SK-N-SH treated with all-trans-retinoic acid at 6 μM for 48 hours (cell line): Measurements from ENCODE around the gene CALHM4.

ENCODE experiments used
- ATAC-seq: fragments of 200-7000 bp; cut with Tn5 transposase; 3 replicates; pipeline ENCODE4 v1.9.1; 2020; ENCODE audit warnings: mild to moderate bottlenecking, moderate library complexity
- ARNTL ChIP-seq: fragments of 450-650 bp; formaldehyde crosslinking; IDR thresholded peaks from 2 replicates; pipeline ENCODE4 v1.5.0; 2020; ENCODE audit warnings: low read depth, mild to moderate bottlenecking, moderate library complexity, borderline replicate concordance
- BACH2 ChIP-seq: fragments of 250-450 bp; sonication (Bioruptor Pico); IDR thresholded peaks from 2 replicates; pipeline ENCODE4 v1.9.0; 2021; ENCODE audit warnings: mild to moderate bottlenecking, borderline replicate concordance
- CSRNP3 ChIP-seq: fragments of 250-450 bp; sonication (Bioruptor Pico); IDR thresholded peaks from 2 replicates; pipeline ENCODE4 v1.5.1; 2021; ENCODE audit warnings: mild to moderate bottlenecking, moderate library complexity
- ESRRG ChIP-seq: fragments of 250-450 bp; sonication (Bioruptor Pico); IDR thresholded peaks from 2 replicates; pipeline ENCODE4 v1.6.1; 2021; ENCODE audit warnings: mild to moderate bottlenecking
- GLIS3 ChIP-seq: fragments of 250-450 bp; sonication (Bioruptor Pico); IDR thresholded peaks from 2 replicates; pipeline ENCODE4 v1.5.0; 2020; ENCODE audit warnings: mild to moderate bottlenecking, moderate library complexity
- RARB ChIP-seq: fragments of 250-450 bp; sonication (Bioruptor Pico); IDR thresholded peaks from 2 replicates; pipeline ENCODE4 v1.8.0; 2021; ENCODE audit warnings: mild to moderate bottlenecking, moderate library complexity
- SNAI2 ChIP-seq: fragments of 250-450 bp; sonication (Bioruptor Pico); IDR thresholded peaks from 2 replicates; pipeline ENCODE4 v1.5.0; 2020; ENCODE audit warnings: mild to moderate bottlenecking, moderate library complexity
- TCF4 ChIP-seq: fragments of 250-450 bp; sonication (Bioruptor Pico); IDR thresholded peaks from 2 replicates; pipeline ENCODE4 v1.8.0; 2021; ENCODE audit warnings: mild to moderate bottlenecking, moderate library complexity, borderline replicate concordance
- TOX ChIP-seq: fragments of 250-450 bp; sonication (Bioruptor Pico); IDR thresholded peaks from 2 replicates; pipeline ENCODE4 v1.8.0; 2021; ENCODE audit warnings: mild to moderate bottlenecking, moderate library complexity, borderline replicate concordance
- ZFP3 ChIP-seq: fragments of 250-450 bp; sonication (Bioruptor Pico); IDR thresholded peaks from 2 replicates; pipeline ENCODE4 v1.5.0; 2020; ENCODE audit warnings: mild to moderate bottlenecking, moderate library complexity
- ZFP30 ChIP-seq: fragments of 450-650 bp; formaldehyde crosslinking; IDR thresholded peaks from 2 replicates; pipeline ENCODE4 v1.5.0; 2022; ENCODE audit warnings: mild to moderate bottlenecking, moderate library complexity
- ZNF565 ChIP-seq: fragments of 450-650 bp; formaldehyde crosslinking; conservative IDR thresholded peaks from 2 replicates; pipeline ENCODE4 v1.5.0; 2020; ENCODE audit warnings: low read depth, mild to moderate bottlenecking, moderate library complexity
- ZNF70 ChIP-seq: fragments of 450-650 bp; formaldehyde crosslinking; IDR thresholded peaks from 2 replicates; pipeline ENCODE4 v1.5.0; 2020; ENCODE audit warnings: mild to moderate bottlenecking, moderate library complexity
- ZNF8 ChIP-seq: fragments of 450-650 bp; formaldehyde crosslinking; IDR thresholded peaks from 2 replicates; pipeline ENCODE4 v1.5.0; 2020; ENCODE audit warnings: mild to moderate bottlenecking, moderate library complexity
- TF ChIP-seq, protein P1 (sequence below): fragments of 250-450 bp; sonication (Bioruptor Pico); IDR thresholded peaks from 2 replicates; pipeline ENCODE4 v1.5.1; 2020; ENCODE audit warnings: low read depth, mild to moderate bottlenecking, moderate library complexity
- TF ChIP-seq, protein P2 (sequence below): fragments of 250-450 bp; sonication (Bioruptor Pico); IDR thresholded peaks from 2 replicates; pipeline ENCODE4 v1.8.0; 2021; ENCODE audit warnings: low read depth, mild to moderate bottlenecking, moderate library complexity, borderline replicate concordance

CALHM4 gene

DNA sequence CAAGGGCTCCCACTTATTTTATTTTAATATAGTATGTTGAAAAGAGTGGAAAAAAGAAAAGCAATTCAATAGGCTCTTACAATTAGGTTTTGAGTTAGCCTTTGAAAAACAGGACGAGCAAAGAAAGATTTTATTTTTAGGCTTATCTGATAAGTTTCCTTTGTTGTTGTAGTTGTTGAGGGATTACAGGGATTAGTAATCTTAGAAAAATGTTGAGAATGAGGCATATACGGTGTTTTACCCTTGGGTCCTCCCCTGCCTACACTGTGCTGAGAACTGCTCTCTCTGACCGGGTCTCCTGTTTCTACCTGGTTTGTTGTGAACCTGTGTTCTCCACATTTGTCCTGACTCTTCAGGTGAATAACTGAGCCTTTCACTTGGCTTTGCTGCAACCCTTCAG, 24.8 kb upstream of the CALHM4 start:
- TF ChIP-seq ZNF8 (CRISPR knock-in tag) (no peak), RARB (CRISPR knock-in tag) (no peak), SNAI2 (CRISPR knock-in tag) (no peak)
- ATAC-seq, result peak; percentile 75

- no peak for ATAC-seq
Observed at GRCh38 chr6:116529466-116530290, 23.9 kb upstream of the CALHM4 start.

GRCh38 chr6:116530436-116530835, 23.1 kb upstream of the CALHM4 start:
- ATAC-seq, result no peak
- TF ChIP-seq ZNF8 (CRISPR knock-in tag), result no peak

More at GRCh38 chr6:116529466-116530290, 23.9 kb upstream of the CALHM4 start:
- TF ChIP-seq TOX (CRISPR knock-in tag), result no peak
- TF ChIP-seq ZNF70 (CRISPR knock-in tag), result no peak
- no peak for TF ChIP-seq ZFP30 (CRISPR knock-in tag)
- TF ChIP-seq ESRRG (CRISPR knock-in tag), result no peak
- no peak for TF ChIP-seq ZNF8 (CRISPR knock-in tag)
- TF ChIP-seq SNAI2 (CRISPR knock-in tag), result no peak

GRCh38 chr6:116531675-116532570, 21.6 kb upstream of the CALHM4 start:
- TF ChIP-seq, protein P1, sequence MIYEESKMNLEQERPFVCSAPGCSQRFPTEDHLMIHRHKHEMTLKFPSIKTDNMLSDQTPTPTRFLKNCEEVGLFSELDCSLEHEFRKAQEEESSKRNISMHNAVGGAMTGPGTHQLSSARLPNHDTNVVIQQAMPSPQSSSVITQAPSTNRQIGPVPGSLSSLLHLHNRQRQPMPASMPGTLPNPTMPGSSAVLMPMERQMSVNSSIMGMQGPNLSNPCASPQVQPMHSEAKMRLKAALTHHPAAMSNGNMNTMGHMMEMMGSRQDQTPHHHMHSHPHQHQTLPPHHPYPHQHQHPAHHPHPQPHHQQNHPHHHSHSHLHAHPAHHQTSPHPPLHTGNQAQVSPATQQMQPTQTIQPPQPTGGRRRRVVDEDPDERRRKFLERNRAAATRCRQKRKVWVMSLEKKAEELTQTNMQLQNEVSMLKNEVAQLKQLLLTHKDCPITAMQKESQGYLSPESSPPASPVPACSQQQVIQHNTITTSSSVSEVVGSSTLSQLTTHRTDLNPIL (CRISPR knock-in tag), result no peak
- TF ChIP-seq ZFP3, result 0 out of 2 replicates have a peak, but pooled peaks have one; percentile 44
- peak; percentile 85 for ATAC-seq

GRCh38 chr6:116533233-116533957, 20.2 kb upstream of the CALHM4 start:
- ATAC-seq, result no peak
- TF ChIP-seq GLIS3 (CRISPR knock-in tag) (no peak), ARNTL (CRISPR knock-in tag) (no peak), ZFP3 (no peak), TCF4 (CRISPR knock-in tag) (no peak), BACH2 (CRISPR knock-in tag) (no peak), ESRRG (CRISPR knock-in tag) (no peak), TOX (CRISPR knock-in tag) (no peak), ZNF565 (CRISPR knock-in tag) (no peak), CSRNP3 (CRISPR knock-in tag) (no peak)
- TF ChIP-seq, protein P1 (CRISPR knock-in tag), result no peak
- TF ChIP-seq, protein P2, sequence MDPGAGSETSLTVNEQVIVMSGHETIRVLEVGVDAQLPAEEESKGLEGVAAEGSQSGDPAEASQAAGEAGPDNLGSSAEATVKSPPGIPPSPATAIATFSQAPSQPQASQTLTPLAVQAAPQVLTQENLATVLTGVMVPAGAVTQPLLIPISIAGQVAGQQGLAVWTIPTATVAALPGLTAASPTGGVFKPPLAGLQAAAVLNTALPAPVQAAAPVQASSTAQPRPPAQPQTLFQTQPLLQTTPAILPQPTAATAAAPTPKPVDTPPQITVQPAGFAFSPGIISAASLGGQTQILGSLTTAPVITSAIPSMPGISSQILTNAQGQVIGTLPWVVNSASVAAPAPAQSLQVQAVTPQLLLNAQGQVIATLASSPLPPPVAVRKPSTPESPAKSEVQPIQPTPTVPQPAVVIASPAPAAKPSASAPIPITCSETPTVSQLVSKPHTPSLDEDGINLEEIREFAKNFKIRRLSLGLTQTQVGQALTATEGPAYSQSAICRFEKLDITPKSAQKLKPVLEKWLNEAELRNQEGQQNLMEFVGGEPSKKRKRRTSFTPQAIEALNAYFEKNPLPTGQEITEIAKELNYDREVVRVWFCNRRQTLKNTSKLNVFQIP (CRISPR knock-in tag), result no peak
